GM19328 (cell line): ENCODE measurements around the gene FTO.

ENCODE experiments used
- ATAC-seq: cut with Tn5 transposase; IDR thresholded peaks from one replicate; pipeline ENCODE4 v1.9.1; 2021; ENCODE audit warnings: mild to moderate bottlenecking, moderate library complexity; ENCODE audit not compliant: unreplicated experiment

The FTO gene

GRCh38 chr16:54033747-54034146, 329.8 kb downstream of the FTO start:
- no peak for ATAC-seq

- no peak for ATAC-seq
These were observed 330.7 kb downstream of the FTO start for GRCh38 chr16:54034684-54035083.

GRCh38 chr16:54040480-54040879, 336.5 kb downstream of the FTO start:
- ATAC-seq: no peak

- ATAC-seq: no peak
These were observed 337.0 kb downstream of the FTO start for GRCh38 chr16:54040975-54041374.

- no peak for ATAC-seq
These were observed 344.9 kb downstream of the FTO start for GRCh38 chr16:54048586-54049495.

GRCh38 chr16:54049591-54050458, 345.9 kb downstream of the FTO start:
- no peak for ATAC-seq

- ATAC-seq: no peak
These were observed 346.7 kb downstream of the FTO start for GRCh38 chr16:54050459-54051210.

- ATAC-seq: no peak
These were observed 347.9 kb downstream of the FTO start for GRCh38 chr16:54051821-54052220.

- no peak for ATAC-seq
These were observed 348.3 kb downstream of the FTO start for GRCh38 chr16:54052271-54052670.

GRCh38 chr16:54053891-54054820, 350.2 kb downstream of the FTO start:
- ATAC-seq: no peak

GRCh38 chr16:54055191-54055590, 351.2 kb downstream of the FTO start:
- ATAC-seq: no peak

GRCh38 chr16:54055864-54056263, 351.9 kb downstream of the FTO start:
- ATAC-seq: no peak

GRCh38 chr16:54056921-54057320, 353.0 kb downstream of the FTO start:
- ATAC-seq: no peak

- no peak for ATAC-seq
These were observed 355.4 kb downstream of the FTO start for GRCh38 chr16:54059319-54059718.

- ATAC-seq: no peak
These were observed 356.9 kb downstream of the FTO start for GRCh38 chr16:54060599-54061421.

GRCh38 chr16:54061454-54061853, 357.5 kb downstream of the FTO start:
- ATAC-seq: no peak

GRCh38 chr16:54062361-54063278, 358.7 kb downstream of the FTO start:
- ATAC-seq: no peak

GRCh38 chr16:54063279-54063773, 359.4 kb downstream of the FTO start:
- no peak for ATAC-seq
